ENCODE measurements around the gene SGPL1. TPM values are rescaled to one million over a fixed set of nuclear protein-coding genes. Genes with fewer than 3 reads are reported as not detected.
"Not testable (repeated sequence)": the region's sequence is repeated elsewhere in the genome, so short reads cannot be mapped to it uniquely, and the experiment has no call there.

The SGPL1 gene
- total and polyA plus RNA-seq, 2 experiments from 2014 or later, result 12.0 to 42.7 TPM

DNA sequence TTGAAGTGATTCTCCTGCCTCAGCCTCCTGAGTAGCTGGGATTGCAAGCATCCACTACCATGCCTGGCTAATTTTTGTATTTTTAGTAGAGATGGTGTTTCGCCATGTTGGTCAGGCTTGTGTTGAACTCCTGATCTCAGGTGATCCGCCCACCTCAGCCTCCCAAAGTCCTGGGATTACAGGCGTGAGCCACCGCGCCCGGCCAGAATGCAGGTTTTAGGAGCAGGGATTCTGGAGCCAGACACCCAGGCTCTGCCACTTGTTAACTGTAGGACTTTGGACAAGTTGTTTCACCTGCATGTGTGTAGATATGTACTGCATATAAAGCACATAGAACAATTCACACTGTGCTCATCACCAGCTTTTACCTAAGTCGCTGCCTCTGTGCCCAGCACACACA is 45.2 kb upstream of the SGPL1 start:
- not testable (repeated sequence) for H3K4me2 ChIP-seq; H4K20me1 ChIP-seq (replicated peaks; ENCODE audit: insufficient read depth); H3K4me1 ChIP-seq (ENCODE audit: insufficient read depth); H3K4me3 Mint-ChIP-seq; H2AFZ ChIP-seq; H3F3A ChIP-seq (replicated peaks; ENCODE audit: low read depth); H3K27me3 Mint-ChIP-seq (ENCODE audit: insufficient read depth, low read depth, poor library complexity); H3K36me3 ChIP-seq (ENCODE audit: insufficient read depth); H3K4me3 ChIP-seq; H3K4me1 Mint-ChIP-seq; ATAC-seq; H3K79me2 ChIP-seq (replicated peaks; ENCODE audit: insufficient read depth); H3K27me3 ChIP-seq (ENCODE audit: insufficient read depth); DNase-seq (ENCODE audit: low spot score); H3K9me2 ChIP-seq (ENCODE audit: insufficient read depth); H3K27ac ChIP-seq (ENCODE audit: low read depth); H3K27ac Mint-ChIP-seq
- H3K36me3 Mint-ChIP-seq (ENCODE audit: low read depth), result peaks cover 13% of the 10 kb centered on the region
- peaks cover 16% of the 10 kb centered on the region for H3K9me3 Mint-ChIP-seq

DNA sequence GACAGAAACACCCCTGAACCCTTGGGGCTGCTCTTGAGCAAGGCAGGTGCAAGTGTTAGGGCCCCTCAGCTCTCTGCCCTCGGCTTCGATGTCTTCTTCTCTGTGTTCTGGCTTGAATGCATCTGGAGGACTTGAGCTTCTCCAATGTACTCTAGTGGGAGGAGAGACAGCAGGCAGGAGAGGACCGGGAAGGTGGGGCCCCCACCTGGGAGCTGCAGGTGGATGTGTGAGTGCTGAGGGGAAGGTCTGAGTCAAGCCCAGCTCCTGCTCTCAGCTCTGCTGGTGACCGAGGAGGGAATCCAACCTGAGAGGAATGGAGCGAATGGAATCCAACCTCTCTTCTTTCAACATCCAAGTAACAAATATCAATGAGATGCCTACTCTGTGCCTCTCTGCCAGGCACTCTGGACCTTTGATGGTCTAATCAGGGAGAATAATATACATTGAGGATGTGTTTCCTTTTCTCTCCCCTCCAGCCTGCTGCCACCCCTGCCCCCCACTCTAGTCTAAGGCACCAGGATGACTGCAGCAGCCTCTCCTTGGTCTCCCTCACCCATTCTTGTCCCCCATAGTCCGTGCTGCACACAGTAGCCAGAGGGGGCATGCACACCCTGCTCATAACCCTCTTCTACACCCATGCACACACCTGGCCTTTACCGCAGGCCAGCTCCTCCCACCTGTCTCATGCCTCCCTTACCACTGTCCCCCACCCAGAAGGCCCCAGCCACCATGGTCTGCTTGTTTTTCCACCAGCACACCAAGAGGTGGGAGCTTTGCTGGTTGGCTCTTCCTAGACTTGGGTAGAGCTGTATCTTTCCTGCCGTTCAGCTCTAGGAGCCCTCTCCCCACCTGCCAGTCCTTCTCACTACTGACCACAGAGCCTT is 44.2 kb upstream of the SGPL1 start:
- peaks cover 5% of the 10 kb centered on the region for H3K9me3 Mint-ChIP-seq
- H3K27ac ChIP-seq (ENCODE audit: low read depth), result no peak overlapping the region
- peaks cover 2% of the 10 kb centered on the region; the same call in 1 of the 3 replicates for H3K4me1 Mint-ChIP-seq
- no peaks in the 10 kb centered on the region for H4K20me1 ChIP-seq (replicated peaks; ENCODE audit: insufficient read depth)
- no peak for DNase-seq (ENCODE audit: low spot score)
- no peak overlapping the region for H3K27ac Mint-ChIP-seq
- 0 out of 2 replicates have a peak, but pooled peaks cover 2% of the 10 kb centered on the region for H3K9me2 ChIP-seq (ENCODE audit: insufficient read depth)
- H3K4me3 ChIP-seq, result no peak overlapping the region
- H3F3A ChIP-seq (replicated peaks; ENCODE audit: low read depth), result no peaks in the 10 kb centered on the region
- H3K4me1 ChIP-seq (ENCODE audit: insufficient read depth), result no peaks in the 10 kb centered on the region
- no peak overlapping the region for H3K4me2 ChIP-seq
- H3K79me2 ChIP-seq (replicated peaks; ENCODE audit: insufficient read depth), result no peaks in the 10 kb centered on the region
- peaks cover 5% of the 10 kb centered on the region for H3K36me3 Mint-ChIP-seq (ENCODE audit: low read depth)
- no peak overlapping the region for H2AFZ ChIP-seq
- H3K27me3 ChIP-seq (ENCODE audit: insufficient read depth), result no peaks in the 10 kb centered on the region
- H3K4me3 Mint-ChIP-seq, result no peak overlapping the region
- H3K36me3 ChIP-seq (ENCODE audit: insufficient read depth), result no peaks in the 10 kb centered on the region
- no peak for ATAC-seq
- H3K27me3 Mint-ChIP-seq (ENCODE audit: insufficient read depth, low read depth, poor library complexity), result peaks cover 9% of the 10 kb centered on the region
- no peak for TF ChIP-seq EZH2phosphoT487 (IDR thresholded peaks at IDR 0.05; ENCODE audit: unreplicated experiment)
- TF ChIP-seq, protein P1, sequence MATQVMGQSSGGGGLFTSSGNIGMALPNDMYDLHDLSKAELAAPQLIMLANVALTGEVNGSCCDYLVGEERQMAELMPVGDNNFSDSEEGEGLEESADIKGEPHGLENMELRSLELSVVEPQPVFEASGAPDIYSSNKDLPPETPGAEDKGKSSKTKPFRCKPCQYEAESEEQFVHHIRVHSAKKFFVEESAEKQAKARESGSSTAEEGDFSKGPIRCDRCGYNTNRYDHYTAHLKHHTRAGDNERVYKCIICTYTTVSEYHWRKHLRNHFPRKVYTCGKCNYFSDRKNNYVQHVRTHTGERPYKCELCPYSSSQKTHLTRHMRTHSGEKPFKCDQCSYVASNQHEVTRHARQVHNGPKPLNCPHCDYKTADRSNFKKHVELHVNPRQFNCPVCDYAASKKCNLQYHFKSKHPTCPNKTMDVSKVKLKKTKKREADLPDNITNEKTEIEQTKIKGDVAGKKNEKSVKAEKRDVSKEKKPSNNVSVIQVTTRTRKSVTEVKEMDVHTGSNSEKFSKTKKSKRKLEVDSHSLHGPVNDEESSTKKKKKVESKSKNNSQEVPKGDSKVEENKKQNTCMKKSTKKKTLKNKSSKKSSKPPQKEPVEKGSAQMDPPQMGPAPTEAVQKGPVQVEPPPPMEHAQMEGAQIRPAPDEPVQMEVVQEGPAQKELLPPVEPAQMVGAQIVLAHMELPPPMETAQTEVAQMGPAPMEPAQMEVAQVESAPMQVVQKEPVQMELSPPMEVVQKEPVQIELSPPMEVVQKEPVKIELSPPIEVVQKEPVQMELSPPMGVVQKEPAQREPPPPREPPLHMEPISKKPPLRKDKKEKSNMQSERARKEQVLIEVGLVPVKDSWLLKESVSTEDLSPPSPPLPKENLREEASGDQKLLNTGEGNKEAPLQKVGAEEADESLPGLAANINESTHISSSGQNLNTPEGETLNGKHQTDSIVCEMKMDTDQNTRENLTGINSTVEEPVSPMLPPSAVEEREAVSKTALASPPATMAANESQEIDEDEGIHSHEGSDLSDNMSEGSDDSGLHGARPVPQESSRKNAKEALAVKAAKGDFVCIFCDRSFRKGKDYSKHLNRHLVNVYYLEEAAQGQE (IDR thresholded peaks at IDR 0.05; ENCODE audit: unreplicated experiment), result no peak
- no peak for TF ChIP-seq STAT1 (IDR thresholded peaks at IDR 0.05; ENCODE audit: unreplicated experiment)
- no peak for TF ChIP-seq POLR2AphosphoS5 (IDR thresholded peaks at IDR 0.05; ENCODE audit: low read depth)
- TF ChIP-seq NANOG (IDR thresholded peaks at IDR 0.05; ENCODE audit: borderline replicate concordance), result no peak
- TF ChIP-seq, protein P2, sequence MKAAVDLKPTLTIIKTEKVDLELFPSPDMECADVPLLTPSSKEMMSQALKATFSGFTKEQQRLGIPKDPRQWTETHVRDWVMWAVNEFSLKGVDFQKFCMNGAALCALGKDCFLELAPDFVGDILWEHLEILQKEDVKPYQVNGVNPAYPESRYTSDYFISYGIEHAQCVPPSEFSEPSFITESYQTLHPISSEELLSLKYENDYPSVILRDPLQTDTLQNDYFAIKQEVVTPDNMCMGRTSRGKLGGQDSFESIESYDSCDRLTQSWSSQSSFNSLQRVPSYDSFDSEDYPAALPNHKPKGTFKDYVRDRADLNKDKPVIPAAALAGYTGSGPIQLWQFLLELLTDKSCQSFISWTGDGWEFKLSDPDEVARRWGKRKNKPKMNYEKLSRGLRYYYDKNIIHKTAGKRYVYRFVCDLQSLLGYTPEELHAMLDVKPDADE (IDR thresholded peaks at IDR 0.05), result no peak
- no peak for TF ChIP-seq ZNF114 (CRISPR knock-in tag; IDR thresholded peaks at IDR 0.05)
- TF ChIP-seq, protein P3, sequence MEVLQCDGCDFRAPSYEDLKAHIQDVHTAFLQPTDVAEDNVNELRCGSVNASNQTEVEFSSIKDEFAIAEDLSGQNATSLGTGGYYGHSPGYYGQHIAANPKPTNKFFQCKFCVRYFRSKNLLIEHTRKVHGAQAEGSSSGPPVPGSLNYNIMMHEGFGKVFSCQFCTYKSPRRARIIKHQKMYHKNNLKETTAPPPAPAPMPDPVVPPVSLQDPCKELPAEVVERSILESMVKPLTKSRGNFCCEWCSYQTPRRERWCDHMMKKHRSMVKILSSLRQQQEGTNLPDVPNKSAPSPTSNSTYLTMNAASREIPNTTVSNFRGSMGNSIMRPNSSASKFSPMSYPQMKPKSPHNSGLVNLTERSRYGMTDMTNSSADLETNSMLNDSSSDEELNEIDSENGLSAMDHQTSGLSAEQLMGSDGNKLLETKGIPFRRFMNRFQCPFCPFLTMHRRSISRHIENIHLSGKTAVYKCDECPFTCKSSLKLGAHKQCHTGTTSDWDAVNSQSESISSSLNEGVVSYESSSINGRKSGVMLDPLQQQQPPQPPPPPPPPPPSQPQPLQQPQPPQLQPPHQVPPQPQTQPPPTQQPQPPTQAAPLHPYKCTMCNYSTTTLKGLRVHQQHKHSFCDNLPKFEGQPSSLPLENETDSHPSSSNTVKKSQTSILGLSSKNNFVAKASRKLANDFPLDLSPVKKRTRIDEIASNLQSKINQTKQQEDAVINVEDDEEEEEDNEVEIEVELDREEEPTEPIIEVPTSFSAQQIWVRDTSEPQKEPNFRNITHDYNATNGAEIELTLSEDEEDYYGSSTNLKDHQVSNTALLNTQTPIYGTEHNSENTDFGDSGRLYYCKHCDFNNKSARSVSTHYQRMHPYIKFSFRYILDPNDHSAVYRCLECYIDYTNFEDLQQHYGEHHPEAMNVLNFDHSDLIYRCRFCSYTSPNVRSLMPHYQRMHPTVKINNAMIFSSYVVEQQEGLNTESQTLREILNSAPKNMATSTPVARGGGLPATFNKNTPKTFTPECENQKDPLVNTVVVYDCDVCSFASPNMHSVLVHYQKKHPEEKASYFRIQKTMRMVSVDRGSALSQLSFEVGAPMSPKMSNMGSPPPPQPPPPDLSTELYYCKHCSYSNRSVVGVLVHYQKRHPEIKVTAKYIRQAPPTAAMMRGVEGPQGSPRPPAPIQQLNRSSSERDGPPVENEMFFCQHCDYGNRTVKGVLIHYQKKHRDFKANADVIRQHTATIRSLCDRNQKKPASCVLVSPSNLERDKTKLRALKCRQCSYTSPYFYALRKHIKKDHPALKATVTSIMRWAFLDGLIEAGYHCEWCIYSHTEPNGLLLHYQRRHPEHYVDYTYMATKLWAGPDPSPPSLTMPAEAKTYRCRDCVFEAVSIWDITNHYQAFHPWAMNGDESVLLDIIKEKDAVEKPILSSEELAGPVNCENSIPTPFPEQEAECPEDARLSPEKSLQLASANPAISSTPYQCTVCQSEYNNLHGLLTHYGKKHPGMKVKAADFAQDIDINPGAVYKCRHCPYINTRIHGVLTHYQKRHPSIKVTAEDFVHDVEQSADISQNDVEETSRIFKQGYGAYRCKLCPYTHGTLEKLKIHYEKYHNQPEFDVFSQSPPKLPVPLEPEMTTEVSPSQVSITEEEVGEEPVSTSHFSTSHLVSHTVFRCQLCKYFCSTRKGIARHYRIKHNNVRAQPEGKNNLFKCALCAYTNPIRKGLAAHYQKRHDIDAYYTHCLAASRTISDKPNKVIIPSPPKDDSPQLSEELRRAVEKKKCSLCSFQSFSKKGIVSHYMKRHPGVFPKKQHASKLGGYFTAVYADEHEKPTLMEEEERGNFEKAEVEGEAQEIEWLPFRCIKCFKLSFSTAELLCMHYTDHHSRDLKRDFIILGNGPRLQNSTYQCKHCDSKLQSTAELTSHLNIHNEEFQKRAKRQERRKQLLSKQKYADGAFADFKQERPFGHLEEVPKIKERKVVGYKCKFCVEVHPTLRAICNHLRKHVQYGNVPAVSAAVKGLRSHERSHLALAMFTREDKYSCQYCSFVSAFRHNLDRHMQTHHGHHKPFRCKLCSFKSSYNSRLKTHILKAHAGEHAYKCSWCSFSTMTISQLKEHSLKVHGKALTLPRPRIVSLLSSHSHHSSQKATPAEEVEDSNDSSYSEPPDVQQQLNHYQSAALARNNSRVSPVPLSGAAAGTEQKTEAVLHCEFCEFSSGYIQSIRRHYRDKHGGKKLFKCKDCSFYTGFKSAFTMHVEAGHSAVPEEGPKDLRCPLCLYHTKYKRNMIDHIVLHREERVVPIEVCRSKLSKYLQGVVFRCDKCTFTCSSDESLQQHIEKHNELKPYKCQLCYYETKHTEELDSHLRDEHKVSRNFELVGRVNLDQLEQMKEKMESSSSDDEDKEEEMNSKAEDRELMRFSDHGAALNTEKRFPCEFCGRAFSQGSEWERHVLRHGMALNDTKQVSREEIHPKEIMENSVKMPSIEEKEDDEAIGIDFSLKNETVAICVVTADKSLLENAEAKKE (CRISPR knock-in tag; IDR thresholded peaks at IDR 0.05), result no peak
- no peak for TF ChIP-seq ZNF331 (CRISPR knock-in tag; IDR thresholded peaks at IDR 0.05; ENCODE audit: low read depth)
- no peak for TF ChIP-seq JUNB (IDR thresholded peaks at IDR 0.05; ENCODE audit: unreplicated experiment)
- TF ChIP-seq EZH2 (IDR thresholded peaks at IDR 0.05; ENCODE audit: low read depth, unreplicated experiment), result no peak

Data from GM23338 (cell line).